Stimulated activated CD8-positive, alpha-beta memory T cell treated with anti-CD3 and anti-CD28 coated beads, Interleukin-12 subunit alpha, Interleukin-12 subunit beta, amount 100 ng/mL, for 4 hours (primary cell): ENCODE results near the gene ZNF385D.

ENCODE experiments used
- DNase-seq: peaks from one replicate; pipeline ENCODE4 v3.0.0-alpha.2; 2020; ENCODE audit warnings: low read depth

The ZNF385D gene

DNA sequence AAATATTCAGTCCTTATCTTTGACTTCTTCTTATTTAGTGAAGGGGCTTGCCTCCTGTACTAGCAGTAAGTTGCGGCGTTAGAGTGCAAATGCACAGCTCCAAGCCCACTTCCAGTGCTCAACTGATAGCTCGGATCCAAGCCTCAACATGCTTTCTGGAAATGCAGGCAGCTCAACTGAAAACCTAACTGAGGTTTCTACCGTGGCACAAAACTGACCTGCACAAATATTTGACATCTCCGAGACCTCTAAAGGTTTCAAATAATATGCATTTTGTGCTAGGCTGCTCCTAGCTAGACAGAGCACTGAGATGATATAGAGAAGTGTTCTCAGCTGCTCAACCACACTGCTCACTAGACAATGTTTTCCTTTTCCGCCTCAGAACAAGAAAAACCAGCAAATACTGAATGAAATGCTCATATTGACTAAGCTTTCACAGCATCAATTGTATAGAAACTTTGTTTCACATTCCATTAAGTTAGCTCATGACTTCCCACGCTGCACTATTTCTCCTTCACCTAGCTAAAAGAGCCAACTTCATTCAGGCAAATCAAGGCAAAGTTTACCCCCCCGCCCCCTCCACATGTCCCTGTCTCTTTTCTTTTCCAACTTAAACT is 822 bp downstream of the ZNF385D start:
- no peak for DNase-seq

DNA sequence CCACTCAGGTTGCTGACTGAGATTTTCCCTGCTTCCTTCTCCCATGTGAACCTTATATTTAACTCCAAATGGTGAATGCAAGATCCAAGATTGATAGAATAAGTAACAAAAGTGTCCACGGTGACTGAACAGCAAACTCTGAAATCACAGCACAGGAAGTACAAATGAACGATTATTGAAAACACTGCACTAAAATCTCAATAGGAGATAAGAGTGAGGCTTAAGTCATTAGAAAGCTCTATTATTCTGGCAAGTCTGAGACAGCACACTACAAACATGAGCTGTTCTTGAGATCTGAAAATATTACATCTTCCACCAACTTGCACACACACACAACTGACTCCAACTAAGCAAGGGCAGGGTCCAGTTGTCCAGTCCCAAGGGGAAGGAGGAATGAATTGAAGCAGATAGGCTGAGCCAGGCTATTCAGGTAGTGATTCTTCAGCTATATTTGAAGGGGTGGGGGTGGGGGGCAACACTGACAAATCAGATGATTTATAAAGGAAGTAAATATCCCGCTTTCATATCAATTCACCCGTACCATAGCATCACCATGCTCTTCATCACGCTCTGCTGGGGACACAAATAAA is 2.9 kb downstream of the ZNF385D start:
- no peak for DNase-seq

DNA sequence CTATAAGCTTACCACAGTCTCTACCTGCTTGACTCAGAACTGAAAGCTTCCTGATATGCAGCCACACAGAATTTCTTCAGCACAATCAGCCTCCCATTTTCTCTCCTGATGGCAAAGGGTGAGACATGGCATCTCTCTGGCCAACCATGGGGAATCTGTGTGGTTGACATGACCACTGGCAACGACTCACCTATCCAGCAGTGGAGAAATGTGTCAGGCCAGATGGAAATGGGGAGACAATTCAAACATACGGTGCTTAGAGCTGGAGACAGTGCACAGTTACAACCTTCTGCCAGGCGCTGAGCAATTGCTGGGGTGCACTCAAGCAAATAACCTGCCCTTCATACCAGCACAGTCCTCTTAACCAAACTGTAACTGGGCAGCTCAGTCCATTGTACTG is 3.6 kb downstream of the ZNF385D start:
- no peak for DNase-seq

DNA sequence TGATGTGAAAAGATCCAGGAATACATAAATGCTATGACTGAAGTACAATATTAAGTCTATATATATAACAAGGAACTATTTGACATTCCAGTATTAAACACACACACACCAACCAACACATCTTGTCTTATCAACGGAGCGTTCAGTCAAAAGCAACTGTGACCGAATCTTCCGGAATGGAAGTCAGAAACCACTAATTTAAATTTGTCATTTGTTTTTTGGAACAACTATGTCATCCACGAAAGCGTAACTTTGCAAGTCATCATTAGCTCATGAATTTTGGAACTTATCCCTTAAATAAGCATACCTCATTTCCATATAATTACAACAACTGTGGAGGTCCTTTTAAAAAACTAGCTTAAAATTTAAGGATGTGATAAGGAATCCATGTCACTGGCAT is 5.0 kb downstream of the ZNF385D start:
- no peak for DNase-seq

DNA sequence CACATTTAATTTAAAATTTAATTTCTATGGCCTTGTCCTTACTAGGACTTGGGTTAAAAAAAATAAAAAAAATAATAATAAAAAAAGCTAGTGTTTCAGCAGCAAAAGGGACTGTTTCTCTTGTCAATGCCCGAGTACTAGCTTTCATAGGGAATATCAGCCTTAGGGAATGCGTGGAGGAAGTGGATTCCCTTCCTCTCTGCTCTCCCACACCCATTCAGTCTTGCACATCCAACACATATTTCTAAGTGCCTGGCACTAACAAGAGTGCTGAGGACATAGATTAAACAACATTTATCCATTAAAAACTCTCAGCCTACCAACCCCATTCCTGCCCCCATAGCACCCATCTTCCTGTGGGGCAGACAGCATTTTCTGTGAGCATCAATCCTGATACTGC is 6.2 kb downstream of the ZNF385D start:
- no peak for DNase-seq

DNA sequence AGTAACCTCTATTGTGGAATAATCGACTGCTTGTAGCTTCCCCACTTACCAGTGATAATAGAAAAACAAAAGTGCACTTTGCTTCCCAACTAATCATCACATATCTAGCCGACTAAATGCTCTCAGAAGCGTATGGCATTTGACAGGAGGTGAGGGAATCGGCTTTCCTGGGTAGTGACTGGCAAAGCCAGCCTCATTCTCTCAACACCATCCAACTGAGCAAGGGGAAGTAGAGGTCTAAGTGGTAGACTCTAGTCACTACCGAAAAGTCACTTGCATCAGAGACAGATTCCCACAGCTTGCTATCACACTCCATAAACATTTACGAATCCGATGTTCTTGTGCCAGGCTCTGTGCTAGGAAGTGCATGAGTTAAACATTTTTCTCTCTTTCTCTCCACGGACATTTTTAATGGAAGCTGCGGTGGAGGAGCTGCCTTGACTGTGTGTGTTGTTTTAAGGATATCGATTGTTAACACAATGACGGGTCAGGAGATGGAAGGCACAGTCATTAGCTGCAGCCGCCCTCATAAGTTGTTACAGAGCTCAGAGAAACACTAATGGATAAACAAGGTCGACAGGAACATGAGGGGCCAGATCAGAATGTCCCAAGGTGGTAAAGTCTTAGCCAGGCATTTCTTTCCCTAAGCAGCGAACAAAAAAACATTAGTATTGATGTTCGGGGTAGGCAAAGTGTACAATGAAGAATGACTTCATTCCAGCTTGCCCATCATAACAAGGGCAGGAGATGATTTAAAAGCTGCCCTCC is 11.9 kb downstream of the ZNF385D start:
- DNase-seq, result no peak

DNA sequence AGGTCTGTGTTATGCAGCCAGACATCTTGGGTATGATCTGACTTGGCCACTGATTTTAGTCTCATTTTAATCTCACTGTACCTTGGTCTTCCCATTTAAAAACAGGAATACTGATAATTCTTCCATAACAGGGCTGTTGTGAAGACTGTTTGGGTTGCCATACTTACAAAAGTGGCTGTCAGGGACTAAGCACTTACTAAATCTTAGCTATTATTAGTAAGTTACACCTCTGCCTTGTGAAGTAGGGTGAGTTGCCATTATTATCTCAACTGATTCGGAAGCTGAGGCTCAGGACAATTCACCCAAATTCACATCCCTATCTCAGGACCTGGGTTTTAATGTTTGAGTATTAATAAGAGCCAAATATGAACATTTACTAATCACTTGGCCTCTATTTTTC is 12.7 kb downstream of the ZNF385D start:
- no peak for DNase-seq

DNA sequence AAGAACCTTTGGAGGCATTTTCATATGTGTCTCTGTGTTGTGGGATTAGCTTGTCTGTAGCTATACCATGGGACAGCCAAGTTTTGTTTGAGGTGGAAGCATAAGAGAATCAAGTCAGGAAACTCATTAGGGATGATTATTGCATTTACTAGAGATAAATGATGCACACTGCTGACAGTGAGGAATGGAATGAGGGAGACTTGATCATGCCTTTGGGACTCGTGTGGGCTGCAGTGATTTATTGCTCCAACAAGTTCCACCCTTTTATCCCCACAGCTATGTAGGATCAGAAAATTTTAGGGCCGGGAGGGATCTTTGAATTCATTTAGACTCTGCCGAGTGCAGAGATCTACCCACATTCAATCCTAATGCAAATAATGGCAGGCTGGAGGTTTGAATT is 16.3 kb downstream of the ZNF385D start:
- DNase-seq, result no peak

DNA sequence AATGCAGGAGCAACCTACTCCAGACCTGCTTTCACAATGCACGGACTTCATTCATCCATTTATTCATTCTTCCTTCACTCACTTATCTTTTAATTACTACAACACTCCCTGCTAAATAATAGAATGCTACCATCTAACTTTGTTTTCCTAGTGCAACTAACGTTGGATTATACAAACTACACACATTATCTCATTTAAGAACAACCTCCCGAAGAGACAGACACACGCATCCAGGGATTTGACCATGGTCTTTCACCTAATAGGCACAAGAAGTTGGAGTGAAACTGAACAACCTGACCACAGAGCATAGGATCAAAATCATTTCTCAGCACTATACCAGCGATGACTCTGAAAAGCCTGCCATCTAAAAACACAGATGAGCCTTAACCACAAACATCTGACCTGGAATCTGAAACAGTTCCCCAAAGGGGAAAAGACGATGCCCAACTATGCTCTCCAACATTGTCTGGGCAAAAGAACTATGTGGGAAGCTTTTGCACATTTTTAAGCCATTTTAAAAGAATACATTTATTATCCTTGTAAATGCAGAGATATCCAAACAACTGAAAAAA is 21.0 kb downstream of the ZNF385D start:
- DNase-seq, result no peak

DNA sequence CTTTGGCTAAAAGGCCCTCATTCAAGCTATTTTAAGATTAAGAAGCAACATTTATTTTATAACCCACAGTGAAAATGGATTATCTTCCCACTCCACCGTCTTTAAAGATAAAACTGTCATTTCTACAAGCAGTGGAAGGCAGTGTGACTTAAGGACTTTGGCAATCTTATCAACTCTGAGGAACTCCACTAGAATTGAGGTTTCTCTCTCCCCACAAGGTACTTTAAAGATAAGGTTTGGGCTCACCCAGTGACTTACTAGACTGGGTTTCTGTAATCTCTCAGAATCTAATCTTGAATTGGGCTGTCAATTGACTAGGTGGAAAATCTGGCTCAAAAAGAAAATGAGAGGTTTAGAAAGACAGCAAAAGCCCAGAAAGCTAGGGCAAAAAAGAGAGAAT is 21.7 kb downstream of the ZNF385D start:
- DNase-seq, result no peak

DNA sequence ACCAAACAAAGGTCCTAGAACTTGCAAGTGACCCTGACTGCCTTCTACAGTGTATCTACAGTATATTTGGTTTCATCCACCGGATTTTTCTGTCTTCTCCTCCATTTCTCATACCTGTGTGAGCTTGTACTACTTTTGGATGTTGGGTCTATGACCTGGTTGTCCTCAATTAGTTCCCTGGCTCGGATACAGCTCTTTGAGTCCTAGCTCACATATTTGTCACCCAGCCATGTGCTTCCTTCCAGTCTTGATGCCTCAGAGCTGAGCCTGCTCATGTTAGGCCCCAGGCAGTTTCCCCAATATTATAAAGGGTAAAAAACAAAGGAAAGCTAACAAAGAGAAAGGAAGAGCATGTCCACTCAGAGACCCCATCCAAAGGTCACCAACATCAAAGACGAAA is 28.2 kb downstream of the ZNF385D start:
- DNase-seq, result no peak

DNA sequence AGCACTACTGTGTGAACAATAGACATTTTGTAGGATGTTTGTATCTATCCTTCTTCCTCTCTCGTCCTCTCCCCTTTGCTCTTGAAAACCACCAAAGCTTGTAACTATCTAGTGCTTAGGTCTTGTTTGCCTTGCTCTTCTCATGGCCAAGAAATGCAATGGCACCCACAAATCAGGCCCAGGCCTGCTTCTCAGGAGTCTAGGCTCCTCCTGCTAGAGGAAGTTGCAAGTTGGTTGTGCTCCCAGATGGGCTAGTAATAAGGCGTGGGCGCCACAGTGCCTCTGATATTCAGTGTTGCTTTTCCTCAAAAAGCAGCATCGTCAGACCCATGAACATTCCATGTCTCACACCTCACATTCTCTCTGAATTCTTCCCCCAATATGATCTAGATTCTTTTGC is 28.7 kb downstream of the ZNF385D start:
- no peak for DNase-seq

DNA sequence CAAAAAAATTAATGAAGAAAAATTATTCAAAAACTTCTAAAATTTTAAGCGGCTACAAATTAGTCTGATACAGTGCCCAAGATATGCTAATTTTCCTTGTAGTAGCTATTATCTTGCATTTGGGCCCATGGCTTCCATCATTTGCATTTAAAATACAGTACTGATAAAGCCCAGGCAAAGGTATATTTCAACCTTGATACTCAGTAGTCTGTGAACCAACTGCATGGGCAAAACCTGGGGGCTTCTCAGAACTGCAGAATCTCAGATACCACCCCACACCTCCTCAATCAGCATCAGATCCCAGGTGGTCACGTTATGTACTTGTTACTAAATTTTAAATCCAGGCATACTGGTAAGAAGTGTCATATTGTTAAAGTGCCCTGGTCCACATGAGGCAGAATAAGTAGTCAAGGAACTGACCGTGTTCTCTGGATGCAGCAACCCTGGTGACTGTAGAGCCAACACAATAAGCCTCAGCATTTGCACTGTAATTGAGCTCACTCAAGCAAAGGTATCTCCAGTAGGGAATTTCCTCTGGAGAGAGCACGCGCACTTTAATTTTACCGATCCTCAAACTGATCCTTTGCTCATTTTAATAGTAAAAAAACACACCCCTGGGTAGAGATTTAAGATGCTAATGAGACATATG is 31.9 kb downstream of the ZNF385D start:
- DNase-seq, result no peak

DNA sequence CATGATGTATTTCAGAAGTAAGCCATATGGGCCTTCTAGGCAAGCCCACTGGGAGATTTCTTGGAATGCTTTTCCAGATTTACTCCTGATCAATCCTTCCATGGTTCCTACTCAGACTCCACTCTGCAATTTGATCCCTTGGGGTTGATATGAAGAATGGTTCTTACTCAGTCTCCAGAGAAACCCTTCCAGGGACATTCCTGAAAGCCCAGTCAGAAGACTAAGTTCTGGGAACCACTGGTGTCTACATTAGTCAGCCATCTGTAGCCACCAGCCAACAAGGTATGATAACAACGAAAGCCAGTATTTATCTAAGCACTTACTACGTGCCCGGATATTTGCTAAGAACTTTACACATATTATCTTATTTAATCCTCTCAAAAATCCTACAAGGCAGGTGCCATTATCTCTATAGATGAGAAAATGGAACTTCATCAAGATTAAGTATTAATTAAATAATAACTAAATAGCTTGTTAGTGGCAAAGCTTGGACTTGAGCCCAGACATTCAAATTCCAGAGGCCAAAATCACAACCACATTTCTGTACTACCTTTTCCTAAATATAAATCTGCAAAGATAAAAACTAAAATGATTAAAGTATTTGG is 32.7 kb downstream of the ZNF385D start:
- DNase-seq, result no peak

DNA sequence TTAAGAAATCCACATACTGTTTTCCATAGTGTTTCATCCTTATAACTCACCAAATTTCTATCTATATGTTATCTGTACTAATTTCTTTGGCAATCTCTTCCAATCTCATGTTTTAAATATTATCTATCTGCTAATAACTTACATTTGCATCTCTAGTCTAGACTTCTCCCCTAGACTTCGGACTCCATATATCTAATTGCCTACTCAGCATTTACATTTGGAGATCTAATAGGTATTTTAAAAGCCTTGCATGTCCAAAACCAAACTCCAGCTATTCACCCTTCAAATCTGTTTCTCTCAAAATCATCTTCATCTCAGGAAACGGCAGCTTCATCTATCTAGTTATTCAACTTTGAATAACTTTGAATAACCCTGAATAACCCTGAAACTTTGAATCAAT is 35.3 kb downstream of the ZNF385D start:
- no peak for DNase-seq

DNA sequence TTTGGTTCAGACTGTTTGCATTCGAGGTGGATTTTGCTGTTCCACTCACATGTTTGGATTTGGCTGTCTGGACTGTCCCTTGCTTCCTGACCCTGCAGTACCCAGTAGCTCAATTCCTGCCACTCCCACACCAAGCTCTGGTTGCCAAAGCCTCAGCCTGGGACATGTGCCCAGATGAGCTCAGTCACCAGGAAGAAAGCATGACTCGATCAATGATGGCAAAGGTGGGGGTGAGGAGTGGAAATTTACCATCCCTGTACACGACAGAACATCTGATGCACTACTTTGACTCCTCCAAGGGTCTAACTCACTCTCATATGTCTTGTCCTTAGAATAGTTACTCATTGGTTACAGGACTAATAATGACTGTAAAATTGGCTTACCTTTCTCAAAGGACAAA is 45.2 kb downstream of the ZNF385D start:
- DNase-seq, result no peak

DNA sequence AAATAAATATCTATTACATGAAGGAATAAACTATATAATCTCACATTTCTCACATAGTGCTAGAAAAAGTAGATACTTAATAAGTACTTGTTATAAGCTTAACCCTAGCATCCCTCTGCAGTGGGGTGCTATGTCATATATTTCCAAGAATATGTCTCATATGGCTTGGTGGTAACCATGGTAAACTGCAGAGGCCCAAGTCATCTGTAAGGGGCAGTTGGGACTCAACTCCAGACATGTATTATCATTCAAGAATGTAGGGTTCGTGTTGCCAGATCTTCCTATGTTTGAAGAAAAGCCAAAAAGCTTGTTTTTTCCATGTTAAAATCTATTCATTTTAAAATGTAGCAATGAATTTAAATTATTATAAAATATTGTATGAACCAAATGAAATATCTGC is 46.2 kb downstream of the ZNF385D start:
- DNase-seq, result no peak

DNA sequence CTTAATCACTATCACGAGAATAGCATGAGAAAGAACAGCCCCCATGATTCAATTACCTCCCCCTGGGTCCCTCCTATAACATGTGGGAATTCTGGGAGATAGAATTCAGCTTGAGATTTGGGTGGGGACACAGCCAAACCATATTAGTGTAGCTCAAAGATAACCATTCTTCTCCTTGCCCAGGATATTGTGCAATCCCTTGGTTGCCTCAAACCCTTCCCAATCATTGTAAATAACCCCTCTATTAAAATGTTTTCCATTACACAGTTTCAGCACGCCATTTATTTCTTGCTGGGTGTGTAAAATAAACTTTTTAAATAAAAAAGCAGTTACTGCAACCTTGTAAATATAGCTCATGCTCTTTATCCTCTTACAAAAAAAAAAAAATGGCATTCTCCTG is 47.7 kb downstream of the ZNF385D start:
- DNase-seq, result no peak

DNA sequence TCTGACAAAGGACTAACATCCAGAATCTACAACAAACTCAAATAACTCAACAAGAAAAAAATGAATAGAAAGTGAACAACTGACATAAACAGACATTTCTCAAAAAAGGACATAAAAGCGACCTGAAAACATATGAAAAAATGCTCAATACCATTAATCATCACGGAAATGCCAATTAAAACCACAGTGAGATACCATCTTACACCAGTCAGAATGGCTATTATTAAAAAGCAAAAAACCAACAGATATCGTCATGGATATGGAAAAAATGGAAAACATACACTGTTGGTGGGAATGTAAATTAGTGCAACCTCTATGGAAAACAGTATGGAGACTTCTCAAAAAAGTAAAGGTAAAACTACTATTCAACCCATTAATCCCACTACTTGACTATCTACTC is 53.3 kb downstream of the ZNF385D start:
- no peak for DNase-seq

DNA sequence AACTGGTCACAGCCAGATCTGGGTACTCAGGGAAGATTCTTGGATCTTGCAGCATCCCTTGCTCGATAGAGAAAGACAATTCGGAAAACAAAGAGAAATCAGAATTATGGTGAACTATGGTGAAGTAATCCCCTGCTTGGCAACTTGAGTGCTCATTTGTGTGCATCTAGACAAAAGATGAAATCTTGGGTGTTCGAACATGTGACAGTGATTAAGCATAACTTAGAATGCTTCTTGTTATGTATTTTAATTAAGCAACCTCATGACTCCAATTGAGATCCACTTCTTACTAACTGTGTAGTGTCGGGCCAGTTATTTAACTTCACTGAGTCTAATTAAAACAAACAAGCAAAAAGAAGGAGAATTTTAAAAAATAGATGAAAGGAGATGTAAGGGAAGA is 56.5 kb downstream of the ZNF385D start:
- no peak for DNase-seq

DNA sequence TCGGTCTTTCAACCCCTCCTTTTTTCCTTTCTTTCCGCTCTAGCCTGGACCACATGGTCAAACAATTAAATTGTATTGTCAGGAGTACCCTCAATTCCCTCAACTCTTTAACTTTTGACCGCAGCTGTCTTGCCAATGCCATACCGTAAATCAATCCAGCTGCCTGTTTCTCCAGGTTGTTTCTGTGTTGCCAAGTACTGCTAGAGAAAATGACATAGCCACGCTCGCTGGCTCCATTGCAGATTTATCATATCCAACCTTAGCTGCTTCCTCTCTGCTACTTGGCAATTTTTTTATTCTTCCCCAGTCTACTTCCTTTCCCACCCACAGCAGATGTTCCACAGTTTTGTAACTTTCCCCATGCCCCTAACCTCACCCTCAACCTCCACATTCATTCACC is 60.0 kb downstream of the ZNF385D start:
- no peak for DNase-seq

DNA sequence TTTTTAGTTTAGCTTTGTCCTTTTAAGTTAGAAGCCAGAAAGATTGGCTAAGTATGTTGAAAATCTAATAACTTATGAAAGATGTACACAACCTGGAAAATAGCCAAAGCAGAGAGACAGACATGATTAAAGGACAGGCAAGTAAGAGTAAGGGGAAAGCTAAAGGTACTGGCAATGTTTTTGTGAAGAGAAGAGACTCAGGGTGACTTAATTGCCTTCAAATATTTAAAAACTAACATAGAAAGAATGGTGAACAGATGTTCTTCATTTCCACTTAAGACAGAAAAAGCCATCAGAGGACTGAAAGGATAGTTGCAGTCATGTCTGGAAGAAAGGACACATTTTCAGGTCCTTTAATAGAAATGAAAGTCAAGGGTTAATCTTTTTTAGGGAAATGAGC is 68.8 kb downstream of the ZNF385D start:
- no peak for DNase-seq
